GM06990 (cell line): Measurements from ENCODE around the gene CD8A.
"Not testable (repeated sequence)": the region's sequence is repeated elsewhere in the genome, so short reads cannot be mapped to it uniquely, and the experiment has no call there.

Experiments
- DNase-seq: peaks from one replicate; pipeline ENCODE4 v3.0.0-alpha.2; 2011; ENCODE audit not compliant: insufficient read length; ENCODE audit errors: extremely low read depth
- H3K27me3 ChIP-seq: replicated peaks from 2 replicates; pipeline ENCODE4 v1.6.0; 2011; ENCODE audit warnings: low read length; ENCODE audit not compliant: control insufficient read depth, insufficient read depth
- H3K36me3 ChIP-seq: 2 replicates; pipeline ENCODE4 v1.5.1; 2011; ENCODE audit warnings: low read length; ENCODE audit not compliant: control insufficient read depth, insufficient read depth
- H3K4me3 ChIP-seq: replicated peaks from 2 replicates; pipeline ENCODE4 v1.5.1; 2011; ENCODE audit warnings: low read depth, mild to moderate bottlenecking, control low read depth, low read length
- CTCF ChIP-seq: IDR thresholded peaks from 2 replicates; pipeline ENCODE4 v1.5.1; 2011; ENCODE audit warnings: low read length, control low read depth, mild to moderate bottlenecking, inconsistent platforms; ENCODE audit not compliant: insufficient read depth, poor library complexity, severe bottlenecking

CD8A gene

GRCh38 chr2:86747711-86748639 lies 42.7 kb downstream of the CD8A start:
- no peak for DNase-seq
- no peak for TF ChIP-seq CTCF
- Histone ChIP-seq H3K36me3 (peaks cover 5% of the 10 kb centered on the region; the same call in 1 of the 2 replicates), H3K4me3 (no peak overlapping the region), H3K27me3 (no peaks in the 10 kb centered on the region)

GRCh38 chr2:86746939-86747338 lies 43.8 kb downstream of the CD8A start:
- Histone ChIP-seq H3K36me3 (peaks cover 3% of the 10 kb centered on the region; the same call in 1 of the 2 replicates), H3K4me3 (no peak overlapping the region), H3K27me3 (no peaks in the 10 kb centered on the region)
- DNase-seq = no peak
- TF ChIP-seq CTCF = no peak

GRCh38 chr2:86744152-86744551 lies 46.6 kb downstream of the CD8A start:
- H3K4me3 ChIP-seq = no peak overlapping the region
- peaks cover 2% of the 10 kb centered on the region; the same call in 1 of the 2 replicates for H3K36me3 ChIP-seq
- TF ChIP-seq CTCF = no peak
- H3K27me3 ChIP-seq = no peaks in the 10 kb centered on the region
- no peak for DNase-seq

- DNase-seq, H3K36me3 ChIP-seq, H3K4me3 ChIP-seq, H3K27me3 ChIP-seq: not testable (repeated sequence)
Observed at GRCh38 chr2:86741889-86742498, 48.7 kb downstream of the CD8A start.

- not testable (repeated sequence) for H3K27me3 ChIP-seq, H3K36me3 ChIP-seq, H3K4me3 ChIP-seq, DNase-seq
Observed at GRCh38 chr2:86739889-86740288, 50.8 kb downstream of the CD8A start.

GRCh38 chr2:86739485-86739884 lies 51.2 kb downstream of the CD8A start:
- not testable (repeated sequence) for H3K27me3 ChIP-seq, DNase-seq, H3K36me3 ChIP-seq

GRCh38 chr2:86734896-86735295 lies 55.8 kb downstream of the CD8A start:
- H3K36me3 ChIP-seq, DNase-seq, H3K27me3 ChIP-seq, H3K4me3 ChIP-seq: not testable (repeated sequence)

More at GRCh38 chr2:86739485-86739884, 51.2 kb downstream of the CD8A start:
- not testable (repeated sequence) for H3K4me3 ChIP-seq
